H1 (cell line): ENCODE measurements around the gene MSN. TPM values are rescaled to one million over a fixed set of nuclear protein-coding genes. Genes with fewer than 3 reads are reported as not detected.

ENCODE experiments used
- CEBPB ChIP-seq: IDR thresholded peaks from 2 replicates; pipeline ENCODE4 v1.6.1; 2012; ENCODE audit warnings: low read depth, low read length
- CHD7 ChIP-seq: fragments of 300-600 bp; sonication (generic); IDR thresholded peaks from 2 replicates; pipeline ENCODE4 v1.7.1; 2012; ENCODE audit warnings: low read length, moderate library complexity, mild to moderate bottlenecking, inconsistent platforms; ENCODE audit not compliant: insufficient replicate concordance
- CTBP2 ChIP-seq: IDR thresholded peaks from 2 replicates; pipeline ENCODE4 v1.7.0; 2011; ENCODE audit warnings: borderline replicate concordance, mild to moderate bottlenecking, moderate library complexity, mixed read lengths, low read length; ENCODE audit not compliant: insufficient read depth, insufficient read length
- EP300 ChIP-seq, 2 experiments: IDR thresholded peaks; 1 replicate in 1 of 2; 2 replicates in 1 of 2; pipeline ENCODE4 v1.6.1; 2011 to 2012; ENCODE audit warnings: low read depth in 2 of 2, low read length in 2 of 2, mild to moderate bottlenecking in 2 of 2, borderline replicate concordance in 1 of 2, inconsistent platforms in 1 of 2, moderate library complexity in 1 of 2
- EZH2 ChIP-seq: fragments of 200-600 bp; sonication (generic); IDR thresholded peaks from 2 replicates; pipeline ENCODE4 v1.7.1; 2012; ENCODE audit warnings: low read depth, mild to moderate bottlenecking, moderate library complexity, low read length, inconsistent platforms; ENCODE audit not compliant: severe bottlenecking
- MAFK ChIP-seq: IDR thresholded peaks from 2 replicates; pipeline ENCODE4 v1.6.1; 2012; ENCODE audit warnings: low read depth, mild to moderate bottlenecking, improper control_type of control experiment, low read length
- RNF2 ChIP-seq: fragments of 200-900, 300-1000 bp; sonication (generic); IDR thresholded peaks from 2 replicates; pipeline ENCODE4 v1.7.1; 2016; ENCODE audit warnings: borderline replicate concordance, low read depth, mild to moderate bottlenecking, antibody characterized with exemption, low read length; ENCODE audit not compliant: poor library complexity, severe bottlenecking; ENCODE audit errors: missing control alignments
- SRF ChIP-seq: IDR thresholded peaks from 2 replicates; pipeline ENCODE4 v1.6.1; 2011; ENCODE audit warnings: mild to moderate bottlenecking, low read depth, low read length, moderate library complexity
- polyA plus RNA-seq, 7 experiments: library from polyadenylated mRNA; depleted of rRNA in 3 of 7; stranded (reverse) in 5 of 7; unstranded in 2 of 7; fragments of >200 nt in 5 of 7; fragments of 200-250 nt in 2 of 7; gene quantifications; 1 replicate in 5 of 7; 2 replicates in 1 of 7; 4 replicates in 1 of 7; pipeline versions ENCODE4 v1.2.1 to v1.2.3, GENCODE V29; 2011 to 2013; ENCODE audit warnings: missing spikeins in 2 of 7, mixed read lengths in 2 of 7
- total RNA-seq: library from RNA; stranded (reverse); fragmentation: NEBNext Ultra II Directional; extraction: Animal tissue kit (Norgen Biotek cat#: 25700); gene quantifications from 2 replicates; pipeline ENCODE4 v1.2.1, GENCODE V29; 2021

MSN gene
- total and polyA plus RNA-seq, 2 of the 8 experiments (the other 6 are each of a cell fraction or from before 2014, with no cell fraction given) = 112 to 133 TPM

- TF ChIP-seq CHD7 (no peak), CEBPB (no peak), CTBP2 (no peak), RNF2 (no peak), EZH2 (no peak), EP300 (IDR thresholded peaks at IDR 0.05; ENCODE audit: borderline replicate concordance in 1 of 2, low read depth in 2 of 2, low read length in 2 of 2) (no peak), MAFK (no peak), SRF (no peak)
These were observed 10.6 kb downstream of the MSN start (continued) for GRCh38 chrX:65677954-65678469.
